Inflammatory macrophage treated with lipopolysaccharide for 1 hour (primary cell): ENCODE data around the gene AGK.

Source experiments
- DNase-seq, 2 donors: peaks; one replicate each; pipeline ENCODE4 v3.0.0-alpha.2; 2020 to 2022

Gene AGK, protein sequence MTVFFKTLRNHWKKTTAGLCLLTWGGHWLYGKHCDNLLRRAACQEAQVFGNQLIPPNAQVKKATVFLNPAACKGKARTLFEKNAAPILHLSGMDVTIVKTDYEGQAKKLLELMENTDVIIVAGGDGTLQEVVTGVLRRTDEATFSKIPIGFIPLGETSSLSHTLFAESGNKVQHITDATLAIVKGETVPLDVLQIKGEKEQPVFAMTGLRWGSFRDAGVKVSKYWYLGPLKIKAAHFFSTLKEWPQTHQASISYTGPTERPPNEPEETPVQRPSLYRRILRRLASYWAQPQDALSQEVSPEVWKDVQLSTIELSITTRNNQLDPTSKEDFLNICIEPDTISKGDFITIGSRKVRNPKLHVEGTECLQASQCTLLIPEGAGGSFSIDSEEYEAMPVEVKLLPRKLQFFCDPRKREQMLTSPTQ

DNA sequence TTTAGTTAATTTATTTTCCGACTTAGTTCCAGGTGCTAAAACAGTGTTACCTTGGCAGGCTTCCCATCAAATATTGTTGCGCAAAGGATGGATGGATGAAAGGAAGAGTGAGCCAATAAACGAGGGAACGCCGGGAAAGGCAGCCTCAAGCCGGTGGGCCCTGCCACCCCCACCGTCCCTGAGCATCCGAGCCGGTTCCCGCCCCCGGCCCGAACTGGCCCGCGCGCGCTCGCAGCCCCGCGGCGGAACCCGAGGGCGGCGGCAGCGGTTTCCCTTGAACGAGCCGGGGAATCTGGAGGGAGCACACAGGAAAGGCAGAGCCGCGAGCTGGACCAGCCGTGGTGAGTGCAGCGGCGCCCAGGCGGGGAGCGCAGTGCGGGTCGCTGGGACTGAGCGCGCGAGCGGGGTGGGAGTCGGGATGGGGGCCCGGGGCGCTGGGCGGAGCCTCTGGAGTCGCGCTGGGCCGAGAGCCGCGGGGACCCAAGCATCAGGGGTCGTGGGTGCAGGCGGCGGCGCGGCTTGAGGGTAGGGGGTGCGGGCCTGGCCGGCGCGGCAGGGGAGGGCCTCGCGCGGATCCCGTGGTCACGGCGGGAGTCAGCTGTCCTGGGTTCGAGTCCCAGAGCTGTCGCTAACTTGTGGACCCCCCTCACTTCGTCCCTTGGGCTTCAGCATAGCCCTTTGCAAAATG, at the start of gene AGK:
Gene AGK (plus strand): TSS at position 317 of the 688 bp plus-strand sequence. CDS start 4,057 bp downstream, outside the sequence.
- peak; percentile 54 to 81 for DNase-seq

DNA sequence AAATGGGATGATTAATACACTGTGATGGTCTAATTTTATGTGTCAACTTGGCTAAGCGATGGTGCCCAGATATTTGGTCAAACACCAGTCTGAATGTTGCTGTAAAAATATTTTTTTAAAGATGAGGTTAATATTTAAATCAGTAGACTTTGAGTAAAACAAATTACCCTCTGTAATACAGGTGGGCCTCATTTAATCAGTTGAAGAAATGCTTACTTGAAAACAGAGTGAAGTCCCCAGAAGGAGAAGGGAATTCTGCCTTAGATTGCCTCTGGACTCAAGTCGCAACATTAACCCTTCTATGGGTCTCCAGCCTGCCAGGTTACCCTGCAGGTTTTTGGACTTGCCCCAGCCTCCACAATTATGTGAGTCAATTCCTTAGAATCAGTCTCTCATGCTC, 49.8 kb upstream of the AGK start:
- no peak for DNase-seq

DNA sequence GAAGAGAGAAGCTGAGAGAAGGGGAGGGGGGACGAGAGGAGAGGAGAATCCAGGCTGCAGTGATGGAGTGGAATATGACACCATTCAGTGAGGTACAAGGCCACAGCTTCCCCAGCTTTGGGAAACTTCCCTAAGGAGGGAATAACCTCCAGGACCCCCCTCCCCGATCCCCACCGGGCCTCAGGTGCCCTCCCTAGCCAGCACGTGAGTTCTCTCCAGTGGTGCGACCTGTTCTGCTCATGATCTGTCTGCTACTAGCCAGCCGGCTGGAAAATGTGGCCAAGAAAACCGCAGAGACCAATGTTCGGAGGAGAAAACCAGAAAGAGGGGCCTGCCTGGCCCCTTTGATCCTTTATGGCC, 39.9 kb upstream of the AGK start:
- DNase-seq: no peak

DNA sequence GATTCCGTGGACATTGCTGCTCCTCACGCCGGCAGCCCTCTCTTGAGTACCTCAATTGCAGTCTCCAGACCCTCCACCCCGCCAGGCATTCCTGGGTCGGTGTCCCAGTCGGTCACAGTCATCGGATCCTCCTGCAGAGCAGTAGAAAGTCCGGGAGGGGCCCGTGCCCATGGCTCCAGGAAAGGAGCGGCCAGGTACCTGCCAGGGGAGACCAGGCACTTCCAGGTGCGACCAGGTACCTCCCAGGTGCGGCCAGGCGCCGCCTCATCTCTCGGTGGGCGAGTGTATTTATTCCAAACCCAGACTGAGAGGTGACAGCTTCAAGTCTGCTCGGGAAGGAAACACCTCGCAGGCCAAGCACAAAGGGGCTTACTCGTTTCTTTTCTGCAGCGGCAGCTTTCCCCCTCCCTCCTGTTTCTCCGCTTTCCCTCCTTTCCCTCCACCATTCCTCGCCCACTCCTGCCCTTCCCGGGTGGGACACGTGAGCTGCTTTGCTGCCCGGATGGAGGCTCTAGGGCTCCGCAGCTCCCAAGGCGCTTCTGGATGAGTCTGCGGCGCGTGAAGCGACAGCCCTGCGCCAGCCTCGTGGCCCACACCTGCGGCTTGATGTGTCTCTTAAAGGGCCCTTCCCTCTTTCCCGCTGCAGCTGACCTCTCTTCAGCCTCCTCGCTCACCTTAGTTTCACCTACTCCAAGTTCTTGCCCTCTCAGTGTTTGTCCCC, 39.4 kb upstream of the AGK start:
- no peak for DNase-seq

DNA sequence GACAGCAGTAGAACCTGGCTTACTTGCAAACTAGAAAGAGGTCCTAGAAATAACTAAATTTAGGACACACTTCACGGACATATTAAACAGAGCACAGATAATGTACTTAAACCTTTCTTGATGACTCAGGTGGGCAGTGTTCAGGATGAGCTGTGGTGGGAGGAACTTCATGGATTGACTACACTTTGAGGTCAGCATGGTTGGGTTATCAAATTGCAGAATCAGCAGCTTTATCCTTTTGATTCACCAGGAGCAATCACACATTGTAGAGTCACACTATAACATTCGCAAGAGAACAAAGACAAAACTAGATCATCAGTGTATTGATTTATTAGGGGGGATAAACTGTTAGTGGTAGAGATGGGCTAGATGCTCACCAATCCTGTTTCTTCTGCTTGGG, 38.6 kb upstream of the AGK start:
- no peak for DNase-seq

DNA sequence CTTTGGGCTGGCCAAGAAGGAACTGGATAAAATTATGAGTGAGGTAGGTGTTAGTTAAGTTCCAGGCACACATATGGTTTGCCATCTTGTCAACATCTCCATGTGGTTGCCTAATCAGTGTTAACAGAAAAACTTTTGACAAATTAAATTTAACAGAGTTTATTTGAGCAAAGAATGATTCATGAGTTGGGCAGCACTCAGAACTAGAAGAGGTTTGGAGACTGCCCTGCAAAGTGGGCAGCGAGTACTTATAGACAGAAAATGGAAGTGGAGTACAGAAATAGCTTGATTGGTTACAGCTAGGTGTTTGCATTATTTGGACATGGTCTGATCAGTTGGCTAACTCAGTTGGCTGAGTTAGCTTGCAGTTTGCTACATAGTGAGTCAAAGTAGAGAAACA, 37.5 kb upstream of the AGK start:
- DNase-seq: no peak

DNA sequence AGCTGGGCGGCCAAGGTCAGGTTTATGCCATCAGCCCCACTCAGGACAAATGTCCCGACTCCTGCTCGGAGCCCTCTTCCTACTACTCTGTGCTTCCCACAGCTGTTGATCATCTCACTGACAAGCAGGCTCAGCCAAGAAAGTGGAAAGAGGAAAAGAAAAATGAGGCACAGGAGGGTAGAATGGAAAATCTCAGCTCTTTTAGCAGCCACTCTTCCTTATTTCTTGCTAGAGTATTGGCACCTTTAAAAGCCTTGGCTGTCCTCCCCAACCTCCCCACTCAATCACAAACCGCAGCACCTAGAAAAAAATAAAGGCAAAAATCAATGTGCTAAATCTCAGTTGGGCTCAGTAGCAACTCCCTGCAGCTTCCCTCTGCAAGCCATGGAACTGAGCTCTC, 35.3 kb upstream of the AGK start:
- no peak for DNase-seq

DNA sequence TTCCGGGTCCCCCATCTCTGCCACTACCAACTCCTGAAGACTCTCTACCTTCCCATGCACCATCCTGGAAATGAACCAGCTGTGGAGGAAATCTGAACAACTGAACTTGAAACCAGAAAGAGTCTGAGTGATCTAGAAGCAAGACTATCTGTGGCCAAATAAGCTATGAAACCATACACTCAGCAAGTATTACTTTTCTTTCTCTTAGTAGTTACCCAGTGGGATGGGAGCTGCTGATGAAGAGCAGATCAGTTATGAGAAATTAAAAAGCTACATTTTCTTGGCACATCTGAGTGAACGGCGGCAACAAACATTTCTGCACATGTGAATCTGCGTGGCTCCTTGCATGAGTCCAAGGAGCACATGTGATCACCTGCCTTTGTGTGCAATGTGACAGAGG, 31.6 kb upstream of the AGK start:
- DNase-seq: no peak

DNA sequence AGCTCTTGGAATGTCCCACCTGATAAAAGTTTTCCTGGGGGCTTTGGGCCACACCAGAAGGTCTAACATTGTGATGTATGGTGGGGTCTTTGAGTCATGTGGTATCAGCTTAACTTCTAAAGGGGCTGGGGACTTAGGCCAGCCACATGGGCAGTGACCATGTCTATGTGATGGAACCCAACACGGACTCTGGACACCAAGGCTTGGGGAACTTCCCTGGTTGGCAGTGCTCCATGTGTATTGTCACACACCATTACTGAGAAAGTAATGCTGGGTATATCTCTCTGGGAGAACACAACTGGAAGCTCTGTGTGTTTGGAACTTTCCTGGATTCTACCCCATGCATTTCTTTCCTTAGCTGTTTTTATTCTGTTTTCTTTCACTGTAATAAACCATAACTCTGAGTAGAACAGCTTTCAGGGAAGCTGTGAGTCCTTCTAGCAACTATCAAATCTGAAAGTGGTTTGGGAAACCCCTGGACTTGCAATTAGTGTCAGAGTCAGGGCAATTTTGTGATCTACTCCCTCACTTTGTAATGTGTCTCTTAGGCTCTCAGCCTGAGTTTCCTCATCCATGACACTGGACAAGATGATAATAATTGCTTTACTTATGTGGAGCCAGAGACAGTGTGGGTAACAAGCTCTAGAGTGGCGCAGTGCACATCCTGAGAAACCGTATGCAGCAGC, 28.4 kb upstream of the AGK start:
- DNase-seq: no peak

DNA sequence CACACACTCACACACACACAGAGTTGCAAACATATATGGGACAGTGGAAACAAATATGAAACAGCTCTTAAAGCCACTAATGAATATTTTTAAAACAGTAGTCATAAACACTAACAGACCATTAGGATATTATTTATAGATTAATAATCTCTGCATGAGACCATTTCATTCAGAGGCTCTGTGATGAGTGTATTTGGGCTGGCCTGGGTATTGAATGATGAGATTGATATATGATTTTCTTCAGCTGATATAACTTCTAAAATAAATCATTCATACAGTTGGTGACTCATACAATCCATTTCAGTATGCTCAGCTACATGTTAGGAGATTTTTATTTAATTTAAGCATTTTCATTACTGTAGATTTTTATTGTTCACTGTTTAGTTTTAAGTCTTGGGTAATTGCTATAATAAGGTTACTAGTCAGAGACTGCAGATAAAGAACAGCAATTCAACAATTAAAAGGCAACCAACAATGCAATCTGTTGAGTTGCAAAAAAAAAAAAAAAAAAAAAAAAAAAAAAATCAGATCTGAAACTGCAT, 25.2 kb upstream of the AGK start:
- DNase-seq: no peak

DNA sequence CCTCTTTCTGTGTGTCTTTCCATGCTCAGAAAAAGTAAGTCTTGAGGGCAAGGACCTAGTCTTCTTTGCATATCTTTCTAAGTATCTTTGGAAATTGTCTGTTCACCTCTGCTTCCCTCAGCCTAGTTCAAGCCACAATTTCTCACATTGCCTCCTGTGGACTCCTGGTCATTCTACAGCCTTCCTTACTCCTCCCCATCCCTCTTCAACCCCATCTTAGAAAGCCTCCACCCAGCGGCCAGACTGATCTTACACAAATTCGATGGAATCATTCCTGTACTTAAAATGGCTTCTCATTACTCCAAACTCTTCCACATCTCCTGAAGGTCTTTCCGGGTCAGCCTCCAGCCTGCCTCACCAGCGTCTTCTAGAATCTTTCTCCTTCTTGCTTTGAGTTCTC, 24.1 kb upstream of the AGK start:
- no peak for DNase-seq

DNA sequence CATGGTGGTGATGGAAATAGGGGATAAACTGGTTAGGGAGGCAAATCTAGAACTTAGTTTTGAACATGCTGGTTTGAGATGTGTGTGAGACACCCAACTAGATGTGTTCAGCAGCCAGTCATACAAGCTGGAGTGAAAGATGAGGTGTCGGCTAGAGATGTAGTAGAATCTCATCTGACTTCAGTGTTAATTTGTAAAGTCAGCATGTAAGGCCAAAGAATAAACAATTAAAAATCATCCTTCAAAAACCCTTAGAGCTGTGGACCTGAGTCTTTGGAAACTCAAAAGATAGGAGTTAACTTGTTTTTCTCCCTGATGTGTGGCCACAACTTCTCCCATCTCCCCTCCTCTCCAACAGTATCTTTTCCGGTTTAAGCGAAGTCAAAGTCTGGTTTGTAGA, 22.8 kb upstream of the AGK start:
- no peak for DNase-seq

DNA sequence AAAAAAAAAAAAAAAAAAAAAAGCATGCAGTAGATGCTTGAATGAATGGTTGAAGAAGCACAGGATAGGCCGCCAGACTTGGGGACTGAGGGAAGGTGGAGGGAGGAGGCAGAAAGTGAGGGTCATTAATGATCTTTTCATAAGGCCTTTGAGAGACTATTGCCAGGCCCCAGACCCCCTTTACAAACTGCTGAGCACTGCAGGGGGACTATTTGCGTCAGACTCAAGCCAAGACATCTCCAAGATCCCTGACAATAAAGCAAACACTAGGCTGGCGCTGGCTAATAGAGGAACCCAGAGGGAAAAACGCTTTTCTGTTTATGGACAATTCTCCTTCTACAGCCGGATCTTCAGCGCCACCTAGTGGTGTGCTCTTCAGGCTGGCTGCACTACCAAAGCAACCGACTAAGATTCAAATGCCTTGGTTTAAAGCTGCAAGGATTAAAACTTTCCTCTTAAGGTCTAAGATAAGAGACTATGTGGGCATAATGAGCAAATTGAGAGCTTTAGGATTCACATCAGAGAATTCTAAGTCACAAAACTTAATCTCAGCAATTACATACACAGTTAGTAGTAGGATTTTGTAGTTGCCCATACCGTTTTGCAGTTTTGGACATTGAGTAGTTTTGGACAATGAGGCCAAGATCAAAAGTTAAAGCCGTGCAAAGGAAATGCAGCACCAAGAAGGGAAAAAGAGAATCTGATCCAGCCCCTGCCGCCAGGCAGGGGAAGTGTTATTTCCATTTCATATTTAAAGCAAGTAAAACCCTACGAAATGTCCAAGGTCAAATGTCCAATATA, 17.9 kb upstream of the AGK start:
- peak; percentile 29 to 85 for DNase-seq

DNA sequence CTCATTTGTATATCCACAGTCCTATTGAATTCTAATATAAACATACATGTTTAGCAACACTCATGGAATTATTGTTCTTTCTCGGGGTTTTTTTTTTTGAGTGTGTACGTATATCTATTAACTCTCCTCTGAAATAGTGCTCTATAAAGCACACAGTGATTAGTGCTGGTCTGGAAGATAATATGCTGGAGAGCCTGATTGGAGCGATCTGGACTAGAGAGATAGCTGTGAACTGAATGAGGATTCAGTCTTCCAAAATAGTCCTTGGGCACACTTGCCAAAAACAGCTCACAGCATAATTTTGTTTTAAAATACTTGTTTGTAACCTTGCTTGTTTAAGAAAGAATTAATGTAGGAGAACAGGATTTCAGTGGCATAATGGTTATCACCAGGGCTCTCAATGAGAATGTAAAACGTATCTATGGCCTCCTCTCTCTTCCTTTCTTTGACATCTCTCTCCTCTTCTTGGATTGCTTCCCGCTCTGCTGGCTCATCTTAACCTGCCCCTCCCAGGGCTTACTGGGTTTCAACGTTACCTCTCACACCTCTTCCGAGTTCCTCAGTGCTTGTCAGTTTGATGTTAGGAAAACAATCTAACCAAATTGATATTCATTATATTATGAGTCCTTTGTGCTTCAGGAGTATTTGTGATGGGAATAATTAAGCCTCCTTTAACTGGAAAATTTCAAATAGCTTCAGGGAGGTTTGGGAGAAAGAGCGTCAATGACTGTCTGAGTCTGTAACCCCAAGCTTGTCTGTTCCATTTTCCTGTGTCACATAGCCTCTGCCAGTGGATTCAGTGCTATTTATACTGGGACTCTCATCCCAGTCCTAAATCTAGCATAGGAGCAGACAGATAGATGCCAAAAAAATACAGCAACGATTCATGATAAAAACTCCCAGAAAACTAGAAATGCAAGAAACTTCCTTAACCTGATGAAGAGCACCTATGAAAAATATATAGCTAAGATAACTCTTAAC, 16.2 kb upstream of the AGK start:
- DNase-seq: no peak

DNA sequence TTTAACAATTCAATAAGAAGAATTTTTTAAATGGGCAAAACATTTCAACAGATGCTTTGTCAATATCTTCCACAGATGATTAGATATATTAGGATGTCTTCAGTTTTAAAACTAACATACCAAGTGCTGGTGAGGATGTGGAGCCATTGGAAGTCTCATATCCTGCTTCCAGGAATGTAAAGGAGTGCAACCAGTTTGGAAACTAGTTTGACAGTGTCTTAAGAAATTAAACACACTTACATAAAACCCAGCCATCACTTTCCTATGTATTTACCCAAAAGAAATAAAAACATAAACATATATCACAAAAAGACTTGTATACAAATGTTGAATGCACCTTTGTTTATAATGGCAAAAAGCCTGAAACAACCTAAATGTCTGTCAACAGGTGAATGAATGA, 13.3 kb upstream of the AGK start:
- DNase-seq: no peak

DNA sequence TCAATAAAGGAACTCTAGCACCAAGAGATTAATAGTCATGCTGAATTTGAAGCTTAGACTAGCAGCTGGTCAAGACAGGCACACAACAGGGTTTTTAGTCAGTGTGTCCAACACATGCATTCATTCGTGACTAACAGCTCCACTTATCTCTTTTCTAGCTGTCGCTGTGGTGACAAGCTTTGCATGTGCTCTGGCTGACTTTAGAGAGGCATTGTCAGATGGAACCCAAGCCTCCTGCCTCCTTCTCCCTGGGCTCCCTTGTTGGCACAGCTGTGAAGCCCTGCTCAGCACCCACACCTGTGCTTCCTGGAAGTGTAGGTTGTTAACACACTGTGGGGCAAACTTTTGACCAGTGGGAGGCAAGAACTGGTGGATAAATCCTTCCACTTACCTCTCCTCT, 9.8 kb upstream of the AGK start:
- no peak for DNase-seq

DNA sequence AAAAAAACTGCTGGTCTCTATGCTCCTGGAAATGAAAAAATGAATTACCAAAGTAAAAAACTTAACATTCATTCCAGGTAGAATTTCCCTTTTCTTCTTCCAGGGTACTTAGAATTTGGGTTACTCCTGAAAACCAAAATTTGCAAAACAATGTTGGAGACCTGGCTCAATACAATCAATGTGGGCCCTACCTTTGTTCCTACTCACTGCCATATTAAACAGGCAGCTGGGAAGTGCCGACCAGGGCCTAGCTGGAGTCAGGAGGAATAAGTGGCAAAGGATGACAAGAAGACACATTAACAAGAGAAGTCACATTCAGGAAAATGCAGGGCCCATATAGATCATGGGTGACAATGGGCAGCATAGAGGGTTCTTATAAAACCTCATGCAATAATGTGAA, 6.4 kb upstream of the AGK start:
- DNase-seq: no peak

DNA sequence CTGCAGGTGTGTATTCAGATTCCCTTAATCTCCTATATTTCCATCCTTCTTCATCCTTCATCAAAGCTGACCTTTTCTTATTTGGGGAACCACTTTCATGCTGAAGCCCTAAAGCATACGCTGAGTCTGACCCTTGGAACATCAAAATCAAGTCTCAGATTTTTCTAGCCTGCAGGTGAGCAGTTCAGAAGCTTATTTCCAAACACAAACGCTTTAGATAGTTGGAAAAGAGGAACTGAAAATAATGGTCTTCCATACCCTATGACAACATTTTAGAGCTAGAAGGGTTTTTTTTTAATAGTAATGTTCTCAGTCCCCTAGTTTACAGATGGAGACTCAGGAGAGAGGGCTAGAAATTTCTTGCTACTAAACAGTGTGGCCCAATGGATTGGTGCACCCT, 1.6 kb upstream of the AGK start:
- no peak for DNase-seq

DNA sequence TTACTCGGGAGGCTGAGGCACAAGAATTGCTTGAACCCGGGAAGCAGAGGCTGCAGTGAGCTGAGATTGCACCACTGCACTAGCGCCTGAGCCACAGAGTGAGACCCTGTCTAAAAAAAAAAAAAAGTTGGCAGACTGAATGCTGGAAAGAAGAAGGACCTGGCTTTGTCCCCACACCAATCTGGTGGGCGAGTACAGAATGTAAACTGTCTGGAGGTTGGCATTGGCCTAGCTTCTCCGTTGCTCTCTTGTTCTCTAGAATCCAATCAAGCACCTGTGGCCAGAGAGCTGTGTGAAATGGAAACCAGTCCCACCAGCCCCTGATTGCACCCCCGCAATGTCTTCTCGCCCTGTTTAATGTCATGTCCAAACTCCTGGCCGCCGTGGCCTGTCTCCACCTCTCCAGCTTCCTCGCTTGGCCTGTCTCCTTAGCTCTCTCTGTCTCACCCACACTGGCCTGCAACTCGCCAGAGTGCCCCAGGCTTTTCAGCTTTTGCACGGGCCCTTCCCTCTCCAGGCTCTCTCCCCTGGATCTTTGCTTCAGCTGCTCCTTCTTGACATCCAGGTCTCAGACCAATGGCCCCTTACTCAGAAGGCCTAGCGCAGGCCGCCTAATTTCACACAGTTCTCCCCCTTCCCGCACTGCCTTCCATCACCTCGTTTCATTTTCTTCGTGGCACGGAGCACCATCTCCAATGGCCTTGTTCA, 670 bp upstream of the AGK start:
- DNase-seq: no peak

DNA sequence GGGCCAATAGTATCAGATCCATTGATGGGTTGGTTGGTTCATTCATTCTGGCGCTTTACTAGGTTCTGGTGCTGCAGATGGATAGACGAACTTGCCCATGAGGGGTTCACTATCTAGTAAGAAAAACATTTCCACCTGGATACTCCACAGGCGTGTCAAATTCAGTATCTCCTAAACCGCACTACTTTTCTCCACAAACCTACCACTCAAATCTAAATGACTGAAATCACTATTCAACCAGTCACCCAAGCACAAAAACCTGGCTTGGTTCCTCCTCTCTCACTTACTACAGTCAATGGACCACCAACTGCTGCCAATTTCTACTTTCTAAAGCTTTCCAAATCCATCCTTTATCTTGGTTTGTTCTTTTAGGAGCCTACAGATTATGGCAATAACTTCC, 572 bp downstream of the AGK start:
- no peak for DNase-seq
